Measurements from ENCODE around the gene BASP1.

GRCh38 chr5:17196024-17196423 lies 21.4 kb upstream of the BASP1 start:
- TF ChIP-seq POLR2A (IDR thresholded peaks at IDR 0.05), result no peak
- TF ChIP-seq, protein P1, sequence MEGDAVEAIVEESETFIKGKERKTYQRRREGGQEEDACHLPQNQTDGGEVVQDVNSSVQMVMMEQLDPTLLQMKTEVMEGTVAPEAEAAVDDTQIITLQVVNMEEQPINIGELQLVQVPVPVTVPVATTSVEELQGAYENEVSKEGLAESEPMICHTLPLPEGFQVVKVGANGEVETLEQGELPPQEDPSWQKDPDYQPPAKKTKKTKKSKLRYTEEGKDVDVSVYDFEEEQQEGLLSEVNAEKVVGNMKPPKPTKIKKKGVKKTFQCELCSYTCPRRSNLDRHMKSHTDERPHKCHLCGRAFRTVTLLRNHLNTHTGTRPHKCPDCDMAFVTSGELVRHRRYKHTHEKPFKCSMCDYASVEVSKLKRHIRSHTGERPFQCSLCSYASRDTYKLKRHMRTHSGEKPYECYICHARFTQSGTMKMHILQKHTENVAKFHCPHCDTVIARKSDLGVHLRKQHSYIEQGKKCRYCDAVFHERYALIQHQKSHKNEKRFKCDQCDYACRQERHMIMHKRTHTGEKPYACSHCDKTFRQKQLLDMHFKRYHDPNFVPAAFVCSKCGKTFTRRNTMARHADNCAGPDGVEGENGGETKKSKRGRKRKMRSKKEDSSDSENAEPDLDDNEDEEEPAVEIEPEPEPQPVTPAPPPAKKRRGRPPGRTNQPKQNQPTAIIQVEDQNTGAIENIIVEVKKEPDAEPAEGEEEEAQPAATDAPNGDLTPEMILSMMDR (IDR thresholded peaks at IDR 0.05), result no peak
